Prostate gland (tissue), 2 donors: ENCODE results near the gene YEATS2. TPM values are rescaled to one million over a fixed set of nuclear protein-coding genes. Genes with fewer than 3 reads are reported as not detected.
"Not testable (repeated sequence)": the region's sequence is repeated elsewhere in the genome, so short reads cannot be mapped to it uniquely, and the experiment has no call there.

ENCODE experiments used
- DNase-seq: peaks from one replicate; pipeline ENCODE4 v3.0.0-alpha.2; 2019; ENCODE audit warnings: low spot score
- H3K27ac ChIP-seq, 2 donors: fragments of 200-600 bp; sonication (generic); 2 replicates each; pipeline ENCODE4 v1.5.1; 2017 to 2019
- H3K27me3 ChIP-seq: fragments of 200-600 bp; sonication (generic); replicated peaks from 2 replicates; pipeline ENCODE4 v1.5.1; 2019; ENCODE audit not compliant: insufficient read depth
- H3K36me3 ChIP-seq, 2 donors: fragments of 200-600 bp; sonication (generic); 1 replicate in 1 of 2; 2 replicates in 1 of 2; pipeline versions ENCODE4 v1.5.1 to v1.8.1; 2017 to 2019
- H3K4me1 ChIP-seq: fragments of 200-600 bp; sonication (generic); replicated peaks from 2 replicates; pipeline ENCODE4 v1.5.1; 2019
- H3K4me3 ChIP-seq, 2 donors: fragments of 200-600 bp; sonication (generic); 2 replicates each; pipeline ENCODE4 v1.5.1; 2017 to 2019
- H3K9me3 ChIP-seq: fragments of 200-600 bp; sonication (generic); 2 replicates; pipeline ENCODE4 v1.5.1; 2017
- CTCF ChIP-seq, 4 experiments: fragments of 200-600 bp in 2 of 4; fragments of 450-650 bp in 2 of 4; sonication (generic) in 2 of 4; IDR thresholded peaks; 1 replicate in 3 of 4; 2 replicates in 1 of 4; pipeline ENCODE4 v1.5.1; 2016 to 2019; ENCODE audit warnings: antibody characterized with exemption in 4 of 4, mild to moderate bottlenecking in 2 of 4, moderate library complexity in 2 of 4
- POLR2A ChIP-seq: fragments of 450-650 bp; IDR thresholded peaks from one replicate; pipeline ENCODE4 v1.6.1; 2016; ENCODE audit warnings: antibody characterized with exemption, mild to moderate bottlenecking
- POLR2AphosphoS5 ChIP-seq: sonication (generic); formaldehyde crosslinking; IDR thresholded peaks from one replicate; pipeline ENCODE4 v1.6.1; 2017; ENCODE audit warnings: antibody characterized with exemption
- WGBS: methylation state at CpG from one replicate; pipeline ENCODE4 v1.1.5; 2018; 5-methylcytosine and 5-hydroxymethylcytosine counted together
- intact Hi-C: fragments of 100-400 bp; cut with DNase I; formaldehyde crosslinking; loops from one replicate; pipeline ENCODE4 v1.14.2; 2022
- total RNA-seq, 2 donors: library from RNA; depleted of rRNA; stranded (reverse); fragments of >200 nt; gene quantifications; one replicate each; pipeline ENCODE4 v1.1.0, GENCODE V29; 2016

The YEATS2 gene
- total RNA-seq, 2 donors from 2014 or later, result 24.1 to 24.8 TPM

- 72% methylated on average over 9 of the region's 9 CpGs for WGBS
- Histone ChIP-seq H3K27ac (peak overlapping the region; percentile 78 to 81), H3K36me3 (no peaks in the 10 kb centered on the region), H3K4me3 (no peak overlapping the region), H3K27me3 (no peaks in the 10 kb centered on the region), H3K4me1 (no peaks in the 10 kb centered on the region), H3K9me3 (no peaks in the 10 kb centered on the region)
- intact Hi-C loops, result loop anchor here (5.0 to 10.0 kb wide), 2 partner anchors 132 to 515 kb away; partner anchors contain the start of genes B3GNT5 and KLHL24
- TF ChIP-seq CTCF (IDR thresholded peaks at IDR 0.05) (no peak), POLR2AphosphoS5 (peak; percentile 59)
- DNase-seq, result peak; percentile 10
These were observed 71.9 kb downstream of the YEATS2 start for GRCh38 chr3:183769453-183769852.

GRCh38 chr3:183774631-183775030 lies 77.0 kb downstream of the YEATS2 start:
- no peaks in the 10 kb centered on the region for H3K36me3 ChIP-seq
- no peaks in the 10 kb centered on the region for H3K27me3 ChIP-seq
- TF ChIP-seq POLR2A, result no peak
- TF ChIP-seq CTCF (IDR thresholded peaks at IDR 0.05), result no peak
- no peak for TF ChIP-seq POLR2AphosphoS5
- 87% methylated on average over 3 of the region's 3 CpGs for WGBS
- H3K27ac ChIP-seq, result no peak overlapping the region
- intact Hi-C loops, result no loop called here
- no peak for DNase-seq
- H3K9me3 ChIP-seq, result no peaks in the 10 kb centered on the region
- H3K4me3 ChIP-seq, result no peak overlapping the region
- no peaks in the 10 kb centered on the region for H3K4me1 ChIP-seq

- Histone ChIP-seq H3K27me3 (no peaks in the 10 kb centered on the region), H3K4me3 (no peak overlapping the region), H3K36me3 (no peaks in the 10 kb centered on the region), H3K27ac (peak overlapping the region; percentile 25 to 26), H3K4me1 (no peaks in the 10 kb centered on the region), H3K9me3 (no peaks in the 10 kb centered on the region)
- TF ChIP-seq POLR2A, result no peak
- TF ChIP-seq CTCF (IDR thresholded peaks at IDR 0.05), result no peak
- no peak for TF ChIP-seq POLR2AphosphoS5
- intact Hi-C loops, result no loop called here
- peak; percentile 31 for DNase-seq
- 65% methylated on average over 5 of the region's 5 CpGs for WGBS
These were observed 78.2 kb downstream of the YEATS2 start for GRCh38 chr3:183775781-183776180.

GRCh38 chr3:183776451-183776850 lies 78.9 kb downstream of the YEATS2 start:
- H3K9me3 ChIP-seq, H3K36me3 ChIP-seq, intact Hi-C loops, H3K4me1 ChIP-seq, H3K27me3 ChIP-seq, H3K4me3 ChIP-seq, DNase-seq: not testable (repeated sequence)
- peak overlapping the region in 1 of 2 donors; percentile 49 for H3K27ac ChIP-seq
- WGBS, result 84% methylated on average over 5 of the region's 5 CpGs

- no peaks in the 10 kb centered on the region for H3K36me3 ChIP-seq
- intact Hi-C loops, result no loop called here
- WGBS, result 84% methylated on average over 4 of the region's 4 CpGs
These were observed 79.5 kb downstream of the YEATS2 start for GRCh38 chr3:183777016-183777618.

More at GRCh38 chr3:183777016-183777618, 79.5 kb downstream of the YEATS2 start:
- Histone ChIP-seq H3K27ac (no peak overlapping the region), H3K9me3 (no peaks in the 10 kb centered on the region), H3K4me1 (no peaks in the 10 kb centered on the region), H3K4me3 (no peak overlapping the region), H3K27me3 (no peaks in the 10 kb centered on the region)
- no peak for DNase-seq
- TF ChIP-seq POLR2A (no peak), CTCF (IDR thresholded peaks at IDR 0.05) (no peak), POLR2AphosphoS5 (no peak)
